Hepatocyte (in vitro differentiated cells): Measurements from ENCODE around the gene ATP13A2.

Experiments used
- EZH2 ChIP-seq: fragments of 200-600 bp; sonication (generic); IDR thresholded peaks from 2 replicates; pipeline ENCODE4 v1.6.1; 2016; ENCODE audit warnings: antibody characterized with exemption, mild to moderate bottlenecking, borderline replicate concordance
- EZH2phosphoT487 ChIP-seq: fragments of 200-600 bp; sonication (generic); IDR thresholded peaks from one replicate; pipeline ENCODE4 v1.6.1; 2018; ENCODE audit warnings: antibody characterized with exemption, mild to moderate bottlenecking, low read depth, moderate library complexity; ENCODE audit not compliant: unreplicated experiment, severe bottlenecking
- TF ChIP-seq, protein P1 (sequence below): fragments of 200-600 bp; sonication (generic); IDR thresholded peaks from 2 replicates; pipeline ENCODE4 v1.5.1; 2016; ENCODE audit warnings: antibody characterized with exemption, mild to moderate bottlenecking; ENCODE audit not compliant: poor library complexity

DNA sequence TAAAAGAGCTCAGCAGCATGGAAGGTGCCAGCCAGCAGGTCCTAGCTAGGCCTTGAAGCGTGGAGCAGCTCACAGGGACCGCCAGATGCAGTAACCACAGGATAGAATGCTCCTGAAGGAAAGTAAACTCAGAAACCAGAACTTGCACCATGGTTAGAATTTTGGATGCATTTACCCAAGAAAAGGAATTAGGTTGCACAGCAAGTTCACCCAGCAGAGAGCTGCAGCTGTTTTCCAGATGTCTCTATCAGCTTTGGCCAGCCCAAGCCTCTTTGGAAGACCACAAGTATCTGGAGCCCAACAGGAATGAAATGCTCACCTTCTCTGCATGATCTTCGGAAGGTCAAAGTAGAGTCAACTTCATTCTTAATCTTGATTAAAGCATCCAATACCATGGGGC is 21.0 kb upstream of the ATP13A2 start:
- TF ChIP-seq, protein P1, sequence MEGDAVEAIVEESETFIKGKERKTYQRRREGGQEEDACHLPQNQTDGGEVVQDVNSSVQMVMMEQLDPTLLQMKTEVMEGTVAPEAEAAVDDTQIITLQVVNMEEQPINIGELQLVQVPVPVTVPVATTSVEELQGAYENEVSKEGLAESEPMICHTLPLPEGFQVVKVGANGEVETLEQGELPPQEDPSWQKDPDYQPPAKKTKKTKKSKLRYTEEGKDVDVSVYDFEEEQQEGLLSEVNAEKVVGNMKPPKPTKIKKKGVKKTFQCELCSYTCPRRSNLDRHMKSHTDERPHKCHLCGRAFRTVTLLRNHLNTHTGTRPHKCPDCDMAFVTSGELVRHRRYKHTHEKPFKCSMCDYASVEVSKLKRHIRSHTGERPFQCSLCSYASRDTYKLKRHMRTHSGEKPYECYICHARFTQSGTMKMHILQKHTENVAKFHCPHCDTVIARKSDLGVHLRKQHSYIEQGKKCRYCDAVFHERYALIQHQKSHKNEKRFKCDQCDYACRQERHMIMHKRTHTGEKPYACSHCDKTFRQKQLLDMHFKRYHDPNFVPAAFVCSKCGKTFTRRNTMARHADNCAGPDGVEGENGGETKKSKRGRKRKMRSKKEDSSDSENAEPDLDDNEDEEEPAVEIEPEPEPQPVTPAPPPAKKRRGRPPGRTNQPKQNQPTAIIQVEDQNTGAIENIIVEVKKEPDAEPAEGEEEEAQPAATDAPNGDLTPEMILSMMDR: no peak
- TF ChIP-seq EZH2phosphoT487: no peak
- TF ChIP-seq EZH2: no peak
